ENCODE results near the gene EMID1. TPM values are rescaled to one million over a fixed set of nuclear protein-coding genes. Genes with fewer than 3 reads are reported as not detected.
"Not testable (repeated sequence)": the region's sequence is repeated elsewhere in the genome, so short reads cannot be mapped to it uniquely, and the experiment has no call there.

EMID1 gene
- polyA plus RNA-seq, 4 donors: 63.6 to 119 (median 99.3) TPM

DNA sequence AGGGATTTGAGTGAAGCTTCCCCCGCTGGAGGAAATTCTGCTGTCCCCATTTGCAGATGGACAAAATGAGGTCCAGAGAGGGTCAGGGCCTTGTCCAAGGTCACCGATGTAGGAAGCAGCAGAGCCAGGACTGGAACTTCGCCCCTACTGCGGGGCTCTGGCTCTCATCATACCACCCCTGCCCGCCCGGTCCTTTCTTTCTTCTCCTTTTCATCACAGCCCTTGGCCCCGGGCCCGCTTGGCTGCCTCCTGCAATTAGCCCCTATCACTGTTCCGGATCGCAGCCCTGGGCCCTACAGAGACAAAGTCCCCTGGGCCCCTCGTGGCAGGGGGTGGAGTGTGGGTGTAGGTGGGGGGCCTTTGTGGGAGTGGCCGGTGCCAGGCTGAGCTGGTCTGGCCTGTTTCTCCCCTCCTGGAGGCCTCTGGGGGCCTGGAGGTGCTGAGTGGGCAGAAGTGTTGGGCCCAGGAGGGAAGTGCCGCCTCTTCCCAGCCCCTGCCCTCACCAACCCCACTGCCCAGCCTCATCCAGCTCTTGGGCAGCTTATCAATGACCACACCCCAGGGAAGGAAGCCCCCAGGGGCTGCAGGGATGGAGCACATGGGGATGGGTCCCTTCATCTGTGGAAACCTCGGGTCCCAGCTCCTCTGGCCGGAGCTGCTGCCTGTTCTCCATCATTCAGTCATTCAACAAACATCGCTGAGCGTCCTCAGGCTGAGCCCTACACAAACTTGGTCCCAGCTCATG, 3.4 kb downstream of the EMID1 start:
- peak in 1 of 4 donors; percentile 53 for DNase-seq (ENCODE audit: low read depth in 4 of 4, low spot score in 2 of 4)

DNA sequence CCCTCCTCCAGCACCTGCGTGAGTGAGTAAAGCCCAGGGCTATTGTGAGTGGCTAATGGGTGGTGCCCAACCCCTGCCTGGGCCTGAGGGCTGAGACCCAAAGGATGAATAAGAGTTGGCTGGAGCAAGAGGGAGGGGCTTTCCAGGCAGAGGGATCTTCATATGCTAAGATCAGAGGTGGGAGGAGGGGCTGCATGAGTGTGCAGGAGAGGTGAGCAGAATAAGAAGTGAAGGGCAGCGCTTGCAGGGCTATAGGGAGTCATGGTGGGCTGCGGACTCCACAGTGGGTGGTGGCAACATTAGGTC, 3.9 kb downstream of the EMID1 start:
- DNase-seq (ENCODE audit: low read depth in 4 of 4, low spot score in 2 of 4): no peak

DNA sequence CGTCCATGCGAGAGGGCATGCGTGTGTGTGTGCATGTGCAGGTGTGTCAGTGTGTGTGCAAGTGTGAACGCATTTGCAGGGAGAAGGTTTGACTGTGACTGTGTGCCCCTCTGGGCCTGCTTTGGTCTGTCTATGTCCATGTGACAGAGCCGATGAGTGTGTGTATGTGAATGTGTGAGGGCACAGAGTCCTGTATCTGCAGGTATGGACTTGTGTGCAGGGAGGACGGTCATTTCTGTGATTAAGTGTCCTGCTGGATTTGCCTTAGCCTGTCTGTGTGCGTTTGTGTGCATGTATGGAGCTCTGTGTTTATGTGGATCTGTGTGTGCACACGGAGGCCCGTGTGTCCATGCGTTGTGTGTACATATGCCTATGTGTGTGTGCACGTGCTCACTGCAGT, 5.4 kb downstream of the EMID1 start:
- no peak for DNase-seq (ENCODE audit: low read depth in 4 of 4, low spot score in 2 of 4)

DNA sequence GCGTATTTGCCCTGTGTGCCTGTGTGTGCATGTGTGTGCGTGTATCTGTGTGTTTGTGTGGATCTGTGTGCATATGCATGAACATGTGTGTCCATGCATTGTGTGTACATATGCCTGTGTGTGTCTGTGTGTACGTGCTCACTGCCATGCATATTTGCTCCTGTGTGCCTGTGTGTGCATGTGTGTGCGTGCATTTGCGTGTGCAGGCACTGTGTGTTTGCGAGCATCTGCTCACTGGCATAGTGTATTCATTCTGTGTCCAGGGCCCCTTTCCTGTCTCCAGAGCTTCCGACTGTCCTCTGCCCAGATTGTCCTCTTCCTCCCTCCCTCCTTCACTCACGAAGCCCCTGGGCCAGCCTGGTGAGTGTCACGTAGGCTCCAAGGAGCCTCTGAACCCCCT, 5.8 kb downstream of the EMID1 start:
- DNase-seq (ENCODE audit: low read depth in 4 of 4, low spot score in 2 of 4): no peak

DNA sequence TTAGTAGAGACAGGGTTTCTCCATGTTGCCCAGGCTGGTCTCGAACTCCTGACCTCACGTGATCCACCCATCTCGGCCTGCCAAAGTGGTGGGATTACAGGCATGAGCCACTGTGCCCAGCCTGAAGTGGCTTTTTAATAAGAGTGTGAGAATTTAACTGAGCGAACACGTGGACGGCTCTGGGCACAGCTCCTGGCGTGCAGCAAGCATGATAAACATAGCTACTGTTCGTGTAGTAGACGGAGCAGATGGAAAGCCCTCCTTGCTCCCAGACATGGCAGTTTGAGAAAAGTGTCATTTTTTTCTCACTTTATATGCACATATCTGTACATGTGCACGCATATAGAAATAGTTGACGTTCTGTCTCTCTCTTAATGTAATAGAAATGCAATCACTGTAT, 7.0 kb downstream of the EMID1 start:
- no peak for DNase-seq (ENCODE audit: low read depth in 4 of 4, low spot score in 2 of 4)

DNA sequence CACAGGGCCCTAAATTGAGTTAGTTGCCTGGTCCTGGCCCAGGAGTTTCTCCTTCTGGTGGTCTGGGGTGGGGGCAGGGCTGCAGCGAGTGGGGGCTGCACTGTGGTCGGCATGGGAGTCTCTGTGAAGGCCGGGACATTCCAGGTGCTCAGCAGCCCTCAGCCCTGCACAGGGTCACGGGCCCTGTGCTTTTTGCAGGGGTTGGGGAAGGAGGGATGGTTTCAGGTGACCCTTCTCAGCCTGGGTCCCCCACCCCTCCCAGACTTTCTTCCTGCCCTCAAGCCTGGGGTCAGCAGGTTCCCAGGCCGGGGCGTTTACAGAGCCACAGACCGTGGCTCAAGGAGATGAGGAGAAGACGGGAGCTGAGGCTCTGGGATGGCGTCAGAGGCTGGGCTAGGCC, 7.8 kb downstream of the EMID1 start:
- DNase-seq (ENCODE audit: low read depth in 4 of 4, low spot score in 2 of 4): no peak

DNA sequence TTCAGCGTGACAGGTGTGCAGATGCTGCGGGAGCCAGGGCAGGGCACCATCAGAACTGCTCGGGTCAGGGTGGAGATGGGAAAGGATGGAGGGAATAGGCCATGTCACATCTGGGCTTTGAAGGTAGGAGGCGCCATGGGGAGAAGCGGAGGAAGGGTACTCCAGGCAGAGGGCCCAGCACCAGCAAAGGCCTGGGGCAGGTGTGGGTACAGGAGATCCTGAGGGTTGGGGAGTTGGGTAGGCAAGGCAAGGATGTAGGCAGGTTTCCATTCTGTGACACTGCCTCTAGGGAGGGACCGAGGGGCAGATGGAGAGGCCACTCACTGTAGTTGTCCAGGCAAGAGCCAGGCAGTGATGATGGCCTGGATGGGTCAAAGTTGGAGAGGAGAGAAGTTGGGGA, 8.5 kb downstream of the EMID1 start:
- DNase-seq (ENCODE audit: low read depth in 4 of 4, low spot score in 2 of 4): no peak

DNA sequence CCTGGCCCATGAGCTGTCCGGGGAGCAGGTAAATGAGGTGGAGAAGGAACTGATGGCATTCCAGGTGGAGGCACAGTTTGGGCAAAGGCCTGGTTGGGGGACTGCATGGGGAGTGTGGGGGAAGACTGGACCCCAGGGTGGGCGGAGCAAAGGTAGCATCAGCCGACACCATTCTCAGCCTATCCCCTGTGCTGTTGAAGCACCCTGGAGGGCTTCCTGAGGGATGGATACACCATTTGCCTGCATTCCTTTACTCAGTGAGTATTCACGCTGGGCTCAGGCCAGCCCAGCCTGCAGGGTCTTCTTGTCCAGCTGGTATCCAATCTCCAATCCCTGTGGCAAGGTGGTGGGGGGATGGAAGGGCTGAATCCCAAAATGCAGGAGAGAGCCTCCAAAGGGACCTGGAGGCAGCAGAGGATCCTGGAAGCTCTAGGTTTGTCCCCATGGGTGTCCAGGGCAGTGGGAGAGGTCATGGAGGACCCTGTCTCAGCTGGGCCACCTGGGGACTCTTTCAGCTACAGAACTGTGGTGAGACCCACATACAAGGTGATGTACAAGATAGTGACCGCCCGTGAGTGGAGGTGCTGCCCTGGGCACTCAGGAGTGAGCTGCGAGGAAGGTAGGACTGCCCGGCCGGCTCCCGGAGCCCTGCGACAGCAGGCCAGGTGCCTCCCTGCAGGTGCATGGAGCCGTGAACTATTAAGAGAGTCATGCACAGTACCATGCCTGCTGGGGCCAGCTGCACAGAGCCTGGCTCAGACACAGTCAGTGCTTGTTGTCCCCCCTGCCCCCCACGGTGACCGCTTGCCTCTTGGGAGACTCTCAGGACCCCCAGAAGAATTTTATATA, 9.5 kb downstream of the EMID1 start:
- no peak for DNase-seq (ENCODE audit: low read depth in 4 of 4, low spot score in 2 of 4)

DNA sequence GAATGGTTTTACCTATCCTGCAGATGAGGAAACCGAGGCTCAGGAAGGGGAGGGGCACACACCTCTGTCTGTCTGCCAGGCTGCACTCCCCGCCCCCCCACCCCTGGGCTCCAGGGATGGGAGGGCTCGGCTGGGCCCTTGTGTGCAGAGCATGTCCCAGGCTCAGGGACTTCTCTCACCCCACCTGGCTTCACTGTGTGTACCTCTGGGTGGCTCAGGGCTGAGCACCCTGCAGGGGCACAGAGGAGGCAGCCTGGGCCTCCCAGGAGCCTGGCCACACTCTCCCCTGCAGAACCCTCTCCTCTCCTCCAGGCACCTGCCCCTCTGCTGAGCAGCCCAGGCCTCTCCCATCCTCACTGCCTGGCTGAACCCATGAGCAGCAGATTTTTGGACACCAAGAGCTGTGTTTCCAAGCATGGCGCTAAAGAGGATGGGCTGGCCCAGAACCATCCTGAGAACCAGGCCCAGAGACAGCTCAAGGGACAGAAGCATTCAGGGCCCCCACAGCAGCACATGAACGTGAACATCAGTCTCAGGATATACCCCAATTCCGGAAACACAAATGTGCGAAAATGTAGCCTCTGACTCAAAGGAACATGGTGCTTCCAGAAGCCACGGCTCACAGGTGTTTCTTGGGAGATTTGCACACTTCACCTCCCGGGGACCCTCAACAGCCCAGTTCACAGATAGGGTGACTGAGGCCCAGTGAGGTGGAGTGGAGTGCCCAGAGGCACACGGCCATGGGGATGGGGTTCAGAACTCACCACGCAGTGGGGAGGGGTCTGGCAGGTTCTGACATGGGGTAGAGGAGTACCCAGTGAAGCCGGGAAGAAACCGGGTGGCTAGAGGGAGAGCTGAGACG, 10.5 kb downstream of the EMID1 start:
- DNase-seq (ENCODE audit: low read depth in 4 of 4, low spot score in 2 of 4): no peak

DNA sequence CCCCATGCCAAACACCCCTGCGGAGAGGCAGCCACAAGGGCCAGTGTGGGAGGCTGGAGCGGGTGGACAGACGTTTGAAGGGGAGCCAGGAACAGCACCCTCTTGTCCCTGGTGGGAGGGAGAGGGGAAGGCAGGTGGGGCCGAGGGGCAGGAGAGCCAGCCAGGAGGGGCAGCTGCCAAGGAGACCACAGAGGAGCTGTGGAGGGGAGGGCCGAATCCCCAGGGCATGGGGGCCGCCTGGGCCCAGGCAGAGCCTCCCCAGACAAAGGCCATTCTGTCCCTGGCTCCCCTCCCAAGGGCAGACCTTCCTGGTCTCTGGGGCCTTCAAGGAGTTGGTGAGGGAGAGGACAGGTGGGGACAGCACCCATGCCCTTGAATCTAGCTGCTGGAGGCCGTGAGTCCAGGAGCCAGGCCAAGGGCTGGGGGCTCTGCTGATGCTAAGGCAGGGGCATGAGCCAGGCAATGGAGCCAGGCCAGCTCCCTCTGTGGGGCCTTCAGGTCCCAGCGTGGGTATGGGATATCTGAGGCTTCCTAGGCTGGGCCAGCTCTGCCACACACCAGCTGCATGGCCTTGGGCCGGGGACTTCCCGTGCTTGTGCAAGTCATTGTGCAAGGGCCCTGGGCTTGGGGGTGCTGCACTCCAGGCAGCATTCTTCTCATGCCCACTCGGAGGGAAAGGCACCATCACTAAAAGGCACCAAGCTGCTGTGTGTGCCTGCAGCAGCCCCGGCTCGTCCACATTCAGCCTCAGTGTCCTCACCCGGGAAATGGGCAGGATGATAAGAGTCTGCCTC, 11.4 kb downstream of the EMID1 start:
- no peak for DNase-seq (ENCODE audit: low read depth in 4 of 4, low spot score in 2 of 4)

DNA sequence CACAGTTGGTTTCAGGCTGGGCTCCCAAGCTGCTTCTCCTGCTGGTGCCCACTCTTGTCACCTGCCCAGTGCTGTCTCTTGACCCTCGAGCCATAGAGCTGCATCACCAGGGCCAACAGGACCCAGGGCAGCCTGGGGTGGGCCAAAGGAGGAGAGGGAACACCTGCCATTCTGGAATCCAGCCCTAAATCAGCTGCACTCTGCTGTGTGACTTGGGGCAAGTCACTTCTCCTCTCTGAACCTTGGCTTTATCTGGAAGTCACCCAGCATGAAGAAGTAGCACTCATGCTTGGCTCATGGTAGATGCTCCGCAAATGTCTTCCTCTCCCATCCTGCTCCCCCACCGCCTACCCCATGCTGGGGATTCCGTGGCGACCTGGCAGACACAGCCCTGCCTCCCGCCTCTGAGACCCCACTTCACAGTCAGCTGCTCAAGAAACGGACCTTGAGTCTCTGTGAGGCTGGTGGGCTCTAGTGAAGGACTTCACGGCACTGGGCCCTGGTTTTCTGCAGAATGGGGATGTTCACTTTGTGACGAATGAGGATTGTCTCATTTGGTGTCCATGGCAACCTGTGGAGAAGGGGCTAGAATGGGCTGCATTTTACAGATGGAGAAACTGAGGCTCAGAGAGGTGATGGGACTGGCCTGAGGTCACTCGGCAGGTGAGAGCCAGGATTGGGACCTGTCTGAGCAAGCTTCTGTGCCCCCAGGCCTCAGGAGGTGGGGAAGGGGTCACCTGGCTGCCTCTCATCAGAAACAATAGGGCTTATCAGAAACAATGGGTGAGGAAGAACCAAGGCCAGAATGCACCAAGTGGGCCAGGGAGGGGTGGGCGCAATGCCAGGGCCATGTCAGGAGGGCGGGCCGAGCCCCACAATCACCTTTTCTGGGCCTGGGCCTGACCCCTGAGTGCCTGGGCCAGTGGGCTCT, 12.4 kb downstream of the EMID1 start:
- DNase-seq (ENCODE audit: low read depth in 4 of 4, low spot score in 2 of 4): no peak

DNA sequence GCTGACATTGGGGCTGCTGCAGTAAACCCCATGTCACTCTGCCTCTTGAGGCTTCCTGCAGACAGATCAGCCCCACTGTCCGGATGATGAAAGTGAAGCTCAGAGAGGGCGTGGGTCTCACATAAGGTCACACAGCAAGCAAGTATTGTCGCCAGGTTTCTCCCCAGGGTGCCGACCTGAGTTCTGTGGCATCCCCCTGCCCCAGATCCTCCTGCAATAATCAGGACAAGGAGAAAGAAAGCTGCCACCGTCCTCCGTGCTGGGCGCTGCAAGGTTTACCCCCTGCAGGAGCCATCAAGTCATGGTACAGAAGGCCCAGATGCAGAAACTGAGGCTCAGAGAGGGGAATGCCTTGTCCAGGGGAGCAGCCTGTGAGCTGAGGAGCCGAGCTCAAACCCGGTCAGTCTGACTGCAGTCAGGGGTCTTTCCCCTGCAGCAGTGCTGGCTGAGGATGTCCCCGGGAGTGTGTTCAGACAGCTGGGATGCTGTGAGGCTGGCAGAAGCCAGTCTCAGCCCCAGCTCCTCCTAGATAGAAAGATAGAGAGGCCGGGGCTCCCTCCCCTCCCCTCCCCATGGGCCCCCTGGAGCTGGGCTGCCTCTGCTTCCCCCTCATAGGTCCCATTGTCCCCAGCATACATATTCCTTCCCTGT, 13.2 kb downstream of the EMID1 start:
- no peak for DNase-seq (ENCODE audit: low read depth in 4 of 4, low spot score in 2 of 4)

DNA sequence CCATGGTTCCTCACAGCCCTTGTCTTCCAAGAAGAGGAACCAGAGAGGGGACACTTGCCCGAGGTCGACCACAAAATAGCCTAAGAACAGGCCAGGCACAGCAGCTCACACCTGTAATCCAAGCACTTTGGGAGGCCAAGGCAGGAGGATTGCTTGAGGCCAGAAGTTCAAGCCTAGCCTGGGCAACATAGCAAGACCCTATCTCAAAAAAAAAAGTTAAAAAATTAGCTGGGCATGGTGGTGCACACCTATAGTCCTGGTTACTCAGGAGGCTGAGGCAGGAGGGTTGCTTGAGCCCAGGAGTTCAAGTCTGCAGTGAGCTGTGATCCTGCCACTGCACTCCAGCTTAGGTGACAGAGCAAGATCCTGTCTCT, 13.7 kb downstream of the EMID1 start:
- not testable (repeated sequence) for DNase-seq (ENCODE audit: low read depth in 4 of 4, low spot score in 2 of 4)

DNA sequence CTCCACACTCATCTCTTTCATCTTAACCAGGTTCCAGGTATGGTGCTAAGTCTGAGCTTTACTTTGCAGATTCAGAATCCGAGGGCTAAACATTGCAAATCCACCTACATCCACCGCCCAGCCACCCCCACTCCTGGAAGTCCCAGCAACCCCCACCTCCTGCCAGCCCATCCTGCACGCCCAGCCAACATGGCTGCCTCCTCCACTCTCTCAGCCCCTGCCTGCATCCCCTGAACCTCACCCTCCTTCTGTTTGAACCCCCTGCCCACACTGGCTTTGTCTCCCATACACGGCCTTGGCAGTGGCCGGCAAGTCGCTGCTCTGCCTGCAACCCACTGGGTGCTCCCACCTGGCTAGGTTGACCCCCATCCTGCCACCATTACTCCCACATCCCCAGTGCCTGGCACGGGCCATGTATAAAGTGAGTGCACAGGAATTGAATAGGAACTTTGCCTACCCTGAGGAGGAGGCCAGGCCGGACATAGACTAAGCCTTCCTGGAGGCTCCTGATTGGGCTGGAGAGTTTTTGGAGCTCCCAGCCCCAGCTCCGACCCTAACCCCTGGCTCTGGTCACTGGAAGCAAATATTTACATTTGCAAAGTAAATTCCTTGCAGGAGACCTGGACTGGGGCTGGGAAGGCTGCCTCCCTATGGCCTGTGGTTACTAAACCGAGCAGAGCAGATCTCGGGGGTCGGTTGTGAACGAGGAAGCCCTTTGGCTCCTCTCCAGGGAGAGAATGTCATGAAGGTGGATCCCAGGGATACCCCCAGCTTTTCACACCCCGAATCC, 14.4 kb downstream of the EMID1 start:
- DNase-seq (ENCODE audit: low read depth in 4 of 4, low spot score in 2 of 4): no peak

DNA sequence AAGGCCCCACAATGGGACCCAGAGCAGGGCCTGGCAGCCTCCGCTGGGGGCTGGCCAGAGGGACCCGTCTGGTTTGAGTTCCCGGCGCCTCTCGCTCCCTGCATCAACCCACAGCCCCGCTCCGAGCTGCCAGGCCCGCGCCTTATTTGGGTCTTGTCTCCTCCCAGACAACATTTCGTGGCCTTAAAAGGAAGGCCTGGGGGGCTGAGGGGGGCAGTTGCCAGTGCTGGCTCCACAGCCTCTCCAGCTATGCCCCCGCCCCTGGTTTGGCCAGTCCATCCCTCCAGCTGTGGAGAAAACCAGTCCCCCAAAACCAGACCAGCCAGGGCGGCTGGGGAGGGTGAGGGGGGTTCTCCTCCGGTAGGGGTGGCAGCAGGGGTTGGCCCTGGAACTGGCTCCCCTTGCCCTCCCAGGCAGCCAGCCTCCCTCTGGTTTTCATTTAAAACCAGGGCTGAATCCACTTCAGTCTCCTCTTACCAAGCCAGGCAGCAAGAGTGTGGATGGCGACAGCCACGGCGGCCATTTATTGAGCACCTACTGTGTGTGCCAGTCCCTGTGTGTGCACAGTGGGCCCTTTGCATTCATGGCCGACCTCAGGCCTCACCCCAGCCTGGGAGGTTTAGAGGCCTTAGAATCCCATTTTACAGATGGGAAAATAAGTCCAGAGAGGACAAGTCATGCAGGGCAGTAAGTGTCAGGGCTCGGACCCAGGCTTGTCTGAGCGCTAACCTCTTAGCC, 18.6 kb downstream of the EMID1 start:
- DNase-seq (ENCODE audit: low read depth in 4 of 4, low spot score in 2 of 4): no peak

DNA sequence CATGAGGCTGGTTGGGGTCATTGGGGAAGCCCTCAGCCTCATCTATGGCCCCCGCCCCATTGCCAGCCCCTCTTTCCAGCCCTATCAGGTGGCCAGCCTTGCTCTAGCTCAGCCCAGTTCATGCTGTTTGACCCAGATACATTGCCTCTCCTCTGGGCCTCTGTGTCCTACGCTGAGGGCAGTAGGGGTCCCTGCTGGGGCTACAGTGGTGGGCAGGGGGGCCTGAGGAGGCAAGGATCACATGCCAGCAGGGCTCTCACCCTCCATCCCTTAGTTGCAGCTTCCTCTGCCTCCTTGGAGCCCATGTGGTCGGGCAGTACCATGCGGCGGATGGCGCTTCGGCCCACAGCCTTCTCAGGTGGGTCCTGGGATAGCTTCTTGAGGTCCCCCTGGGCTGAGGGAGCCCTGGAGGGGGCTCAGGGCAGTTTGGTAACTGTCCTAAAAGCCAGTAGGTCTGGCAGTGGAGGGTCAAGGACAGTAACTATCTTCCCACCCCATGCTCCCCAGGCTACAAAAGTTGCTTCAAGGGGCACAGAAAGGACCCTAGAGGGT, 19.2 kb downstream of the EMID1 start:
- no peak for DNase-seq (ENCODE audit: low read depth in 4 of 4, low spot score in 2 of 4)

DNA sequence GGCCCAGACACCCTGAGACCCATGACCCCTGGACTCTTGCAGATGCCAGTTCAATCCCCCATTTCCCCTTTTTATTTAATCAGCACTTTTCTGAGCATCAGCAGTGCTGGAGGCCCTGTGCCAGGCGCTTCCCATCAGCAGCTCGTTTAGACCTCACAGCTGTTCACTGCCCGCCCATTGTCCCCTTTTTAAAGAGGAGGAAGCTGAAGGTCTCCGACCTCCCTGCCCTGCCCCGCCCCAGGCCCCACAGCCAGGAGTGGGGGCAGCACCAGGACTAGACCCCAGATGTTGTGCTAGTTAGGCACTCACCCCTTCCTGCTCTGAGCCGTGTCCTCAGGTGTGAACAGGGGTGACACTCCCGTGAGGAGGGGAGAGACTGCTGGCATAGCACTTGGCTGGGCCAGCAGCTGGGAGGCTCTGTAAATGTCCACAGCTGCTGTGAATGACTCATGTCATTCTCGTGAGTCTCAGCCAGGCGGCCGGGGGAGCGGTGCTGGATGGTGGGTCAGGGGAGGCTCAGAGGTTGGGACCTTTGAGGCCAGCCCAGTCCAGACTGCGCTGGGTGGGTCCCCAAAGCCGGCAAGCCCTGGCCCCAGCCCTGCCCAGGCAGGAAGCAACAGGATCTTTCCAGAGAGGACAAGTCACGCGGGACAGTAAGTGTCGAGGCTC, 19.9 kb downstream of the EMID1 start:
- no peak for DNase-seq (ENCODE audit: low read depth in 4 of 4, low spot score in 2 of 4)

Measured in left renal cortex interstitium (tissue), 4 donors.